ENCODE data around the gene SRSF8. TPM values are rescaled to one million over a fixed set of nuclear protein-coding genes. Genes with fewer than 3 reads are reported as not detected.

SRSF8 gene
- total RNA-seq, 1 donor from 2014 or later = 17.5 TPM

DNA sequence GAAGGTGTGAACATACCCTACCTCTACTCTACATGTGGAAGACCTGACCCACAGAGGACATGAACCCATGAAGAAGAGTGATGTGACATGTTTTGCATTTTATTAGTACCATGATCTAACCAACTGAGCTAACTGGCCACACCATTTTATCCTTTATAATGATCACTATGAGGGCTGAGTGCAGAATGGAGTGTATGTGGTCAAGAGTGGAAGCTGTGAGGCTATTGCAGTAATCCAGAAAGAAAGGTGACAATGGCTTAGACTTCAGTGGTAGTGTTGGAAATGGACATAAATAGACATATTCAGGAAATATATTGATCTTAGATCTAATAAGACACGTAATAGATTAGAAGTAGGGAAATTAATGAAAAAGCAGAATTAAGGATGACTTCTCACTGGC is 3.8 kb downstream of the SRSF8 start:
- DNase-seq = no peak

DNA sequence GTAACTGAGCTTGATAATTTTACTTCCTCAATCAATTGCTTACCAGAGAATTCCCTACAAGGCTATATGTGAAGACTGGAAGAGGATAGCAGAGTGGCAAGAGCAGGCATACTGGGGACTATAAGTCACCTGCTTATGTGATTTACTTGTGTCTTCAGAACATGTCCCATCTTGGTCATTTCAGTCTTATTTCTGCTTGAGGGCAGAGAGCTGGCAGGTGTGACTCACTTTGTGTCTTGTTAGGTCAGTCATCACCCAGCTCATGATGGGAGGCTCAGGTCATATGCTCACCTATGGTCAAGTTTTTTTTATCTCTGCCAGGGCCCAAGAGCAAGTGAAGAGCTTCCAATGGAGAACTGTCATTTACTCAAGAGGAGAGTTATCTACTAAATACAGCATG is 6.2 kb downstream of the SRSF8 start:
- no peak for DNase-seq

DNA sequence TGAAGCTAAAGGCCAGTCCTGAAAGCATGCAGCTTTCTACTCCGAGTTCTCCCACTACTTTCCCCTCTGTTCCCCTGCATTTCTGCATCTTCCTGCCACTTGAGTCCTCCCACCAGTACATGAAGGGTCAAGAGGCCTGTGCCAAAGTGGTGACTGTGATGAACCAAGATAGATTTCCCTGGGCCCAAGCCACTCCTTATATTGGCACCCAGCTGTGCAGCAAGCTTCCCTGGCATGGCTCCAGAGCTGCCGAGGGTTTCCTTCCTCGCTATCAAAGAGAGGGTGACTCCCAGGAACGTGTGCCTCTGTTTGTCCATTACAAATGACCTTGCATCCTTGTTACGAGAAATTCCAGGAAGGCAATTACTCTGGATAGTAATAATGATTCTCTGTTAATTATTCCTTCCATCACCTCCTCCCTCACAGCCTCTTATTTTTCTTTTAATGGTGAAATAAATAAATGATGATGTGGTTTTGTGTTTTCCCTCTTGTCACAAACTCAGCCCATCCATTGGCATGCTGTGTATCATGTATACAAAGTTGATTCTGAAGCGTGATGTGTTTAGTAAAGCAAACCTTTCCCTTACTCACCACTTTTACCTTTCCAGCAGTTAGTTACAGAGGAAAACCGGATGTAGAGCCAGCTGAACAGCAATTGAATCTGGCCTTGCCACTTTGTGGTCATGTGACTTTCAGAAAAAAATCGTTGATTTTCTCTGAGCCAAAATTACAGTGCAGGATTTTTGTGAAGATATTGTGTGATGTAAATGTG is 8.3 kb downstream of the SRSF8 start:
- no peak for DNase-seq

DNA sequence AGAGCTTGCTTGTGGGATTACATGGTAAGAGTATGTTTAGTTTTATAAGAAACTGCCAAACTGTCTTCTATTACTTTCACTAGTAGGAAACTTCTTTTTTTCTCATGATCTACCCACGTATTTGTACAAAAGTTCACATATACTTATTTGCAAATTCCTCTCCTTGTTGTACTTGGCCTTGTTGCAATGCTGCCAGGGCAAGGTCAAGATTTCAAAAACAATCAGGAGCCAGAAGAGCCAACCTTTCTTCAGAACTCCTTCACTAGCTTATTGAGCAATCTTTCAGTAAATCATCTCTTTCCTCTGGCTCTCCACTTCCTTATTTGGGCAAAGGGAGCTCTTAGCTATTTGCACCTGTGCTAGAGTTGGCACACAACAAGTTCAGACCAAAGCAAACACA is 9.7 kb downstream of the SRSF8 start:
- DNase-seq = no peak

DNA sequence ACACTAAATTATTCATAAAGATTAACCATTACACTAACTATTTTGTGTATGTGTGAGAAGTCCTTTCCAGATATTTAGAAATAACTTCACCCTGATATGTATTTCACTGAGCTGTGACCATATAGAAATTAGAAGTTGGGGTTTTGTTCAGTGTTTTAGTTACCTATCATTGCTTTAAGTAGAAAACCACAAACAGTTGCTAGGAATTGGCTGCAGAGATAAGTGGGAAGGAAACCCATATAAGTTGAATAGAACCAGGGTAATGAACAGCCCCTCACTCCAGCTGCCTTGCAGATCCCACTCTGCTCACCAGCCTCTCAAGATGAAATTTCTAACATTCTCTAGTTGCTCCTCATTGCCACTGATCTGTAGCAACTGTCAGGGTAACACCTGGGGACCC is 10.3 kb downstream of the SRSF8 start:
- no peak for DNase-seq

DNA sequence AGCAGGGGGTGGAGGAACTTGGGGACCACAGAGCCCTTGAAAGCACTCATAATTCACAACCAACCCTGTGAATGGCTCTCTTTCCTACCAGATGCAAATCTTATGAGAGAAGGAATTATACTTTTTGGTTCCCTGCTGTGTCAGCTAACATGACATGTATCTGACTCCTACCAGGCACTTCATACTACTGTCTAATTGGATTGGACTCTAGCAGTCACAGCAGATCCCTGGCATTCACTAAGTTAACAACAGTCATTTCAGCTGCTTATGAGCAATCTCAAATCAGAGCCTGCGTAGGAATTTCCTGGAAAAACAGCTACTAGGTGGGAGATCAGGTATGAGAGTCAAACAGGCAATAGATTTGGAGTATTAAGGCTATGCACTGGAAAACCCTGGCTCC is 11.8 kb downstream of the SRSF8 start:
- no peak for DNase-seq

DNA sequence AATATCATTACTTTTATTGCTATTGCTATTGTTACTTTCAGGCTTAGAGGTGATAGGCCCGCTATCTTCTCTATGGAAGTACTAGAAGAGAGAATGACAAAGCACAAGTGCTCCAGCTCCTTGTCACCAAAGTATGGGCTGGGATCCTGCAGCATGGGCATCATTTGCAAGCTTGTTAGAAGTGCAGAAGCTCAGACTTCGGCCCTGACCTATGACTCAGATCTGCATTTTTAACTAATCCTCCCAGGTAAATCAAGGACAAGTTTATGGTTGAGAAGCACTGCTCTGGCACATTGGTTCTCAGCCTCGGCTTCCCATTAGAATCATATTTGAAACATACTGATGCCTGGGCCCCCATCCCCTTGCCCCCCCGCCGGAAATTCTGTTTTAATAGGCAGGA is 14.3 kb downstream of the SRSF8 start:
- no peak for DNase-seq

DNA sequence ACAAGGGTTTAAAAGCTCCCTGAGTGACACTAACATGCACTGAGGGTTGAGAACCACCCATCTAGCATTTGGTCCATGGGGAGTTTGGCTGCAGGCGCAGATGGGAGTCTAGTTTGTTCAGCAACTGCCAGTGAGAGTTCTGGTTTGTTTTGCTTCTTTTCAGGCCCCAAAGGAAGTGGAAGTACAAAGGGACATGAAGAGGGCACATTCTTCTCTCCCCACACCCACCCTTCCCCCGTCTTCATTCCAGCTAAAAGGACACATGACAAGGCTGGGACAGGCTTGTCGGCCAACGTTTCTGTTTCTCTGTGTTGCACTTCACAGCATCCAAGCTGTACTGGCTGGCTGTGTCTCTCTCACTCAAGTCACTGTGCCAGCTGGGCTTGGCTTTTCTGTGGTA is 14.7 kb downstream of the SRSF8 start:
- DNase-seq = no peak

DNA sequence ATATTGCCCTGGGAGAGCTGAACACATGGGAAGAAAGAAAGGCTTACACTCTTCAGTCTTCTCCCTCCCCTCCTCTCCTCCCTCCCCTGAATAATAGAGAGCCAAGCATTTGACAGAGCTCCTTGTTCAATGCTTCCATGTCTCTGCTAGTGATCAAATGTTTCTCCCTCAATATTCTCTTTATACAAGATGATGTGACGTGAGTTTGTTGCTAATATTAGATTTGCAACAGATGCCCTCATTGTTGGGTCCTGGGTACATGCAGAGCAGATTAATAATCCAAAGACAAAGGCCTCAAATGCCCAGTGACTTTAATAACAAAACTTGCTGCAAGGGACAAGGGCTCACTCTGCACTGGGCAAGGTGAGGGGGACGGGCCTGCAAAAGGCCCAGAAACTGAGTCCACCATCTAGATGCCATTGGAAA is 15.9 kb downstream of the SRSF8 start:
- peak; percentile 7 for DNase-seq

DNA sequence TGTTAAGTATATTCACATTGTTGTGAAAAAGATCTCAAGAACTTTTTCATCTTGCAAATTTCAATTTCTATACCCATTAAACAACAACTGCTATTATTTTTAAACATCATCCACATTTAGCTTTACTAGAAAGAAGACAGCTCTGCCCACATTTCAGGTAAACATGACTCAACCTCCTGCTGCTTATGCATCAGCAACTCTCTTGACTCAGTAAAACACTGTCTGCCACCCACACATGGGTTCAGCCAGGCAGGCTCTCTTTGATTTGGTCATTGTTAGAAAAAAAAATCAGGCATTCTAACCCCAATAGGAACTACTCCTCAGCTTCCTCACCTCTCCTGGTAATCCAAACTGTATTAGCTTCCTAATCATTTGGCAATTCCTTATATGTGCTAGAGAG is 17.8 kb downstream of the SRSF8 start:
- DNase-seq = no peak

DNA sequence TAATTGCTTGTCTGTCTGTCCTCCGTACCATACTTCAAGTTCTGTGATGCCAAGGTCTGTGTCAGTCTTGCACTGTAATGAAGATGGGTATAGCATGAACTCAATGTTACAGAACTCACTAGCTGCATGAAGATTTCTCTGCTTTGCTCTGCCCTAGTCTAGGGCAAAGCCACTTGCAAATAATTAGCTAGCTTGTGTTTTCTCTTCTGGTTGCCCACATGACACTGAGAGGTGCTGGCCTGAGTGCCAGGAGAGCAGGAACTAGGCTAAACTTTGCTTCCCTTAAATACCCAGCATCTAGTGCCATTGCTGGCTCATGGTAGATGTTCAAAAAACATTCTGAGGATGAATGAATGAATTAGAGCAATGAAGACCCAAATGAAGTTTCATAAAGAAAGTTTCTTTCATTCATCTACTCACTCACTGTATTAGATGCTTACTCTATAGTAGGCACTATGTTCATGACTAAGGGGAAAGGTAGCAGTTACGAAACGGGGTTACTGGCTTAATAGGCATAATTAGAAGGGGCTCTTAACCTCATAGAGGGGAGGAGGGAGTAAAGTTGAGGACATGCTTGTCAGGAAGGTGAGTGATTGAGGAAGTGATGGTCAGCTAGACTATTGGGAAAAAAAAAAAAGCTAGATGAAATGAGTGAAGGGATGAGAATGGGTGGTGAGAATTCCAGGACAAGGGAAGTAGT is 18.5 kb downstream of the SRSF8 start:
- no peak for DNase-seq

DNA sequence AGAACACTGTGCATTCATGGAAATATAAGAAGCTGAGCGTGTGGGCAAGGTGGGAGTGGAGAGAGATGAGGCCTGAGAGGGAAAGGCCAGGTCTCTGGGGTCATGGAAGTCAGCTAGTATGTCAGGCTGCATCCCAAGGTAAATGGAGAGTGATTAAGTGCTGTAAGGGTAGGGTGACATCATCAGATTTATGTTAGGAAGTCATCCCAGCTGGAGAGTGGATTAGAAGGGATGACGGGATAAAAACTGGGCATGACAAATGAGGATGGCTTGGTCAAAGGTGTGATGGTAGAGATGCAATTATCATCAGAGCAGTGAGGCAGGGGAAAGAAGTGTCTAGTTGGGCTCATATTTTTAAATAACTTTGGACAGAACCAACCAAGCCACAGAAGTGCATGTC is 19.4 kb downstream of the SRSF8 start:
- no peak for DNase-seq

DNA sequence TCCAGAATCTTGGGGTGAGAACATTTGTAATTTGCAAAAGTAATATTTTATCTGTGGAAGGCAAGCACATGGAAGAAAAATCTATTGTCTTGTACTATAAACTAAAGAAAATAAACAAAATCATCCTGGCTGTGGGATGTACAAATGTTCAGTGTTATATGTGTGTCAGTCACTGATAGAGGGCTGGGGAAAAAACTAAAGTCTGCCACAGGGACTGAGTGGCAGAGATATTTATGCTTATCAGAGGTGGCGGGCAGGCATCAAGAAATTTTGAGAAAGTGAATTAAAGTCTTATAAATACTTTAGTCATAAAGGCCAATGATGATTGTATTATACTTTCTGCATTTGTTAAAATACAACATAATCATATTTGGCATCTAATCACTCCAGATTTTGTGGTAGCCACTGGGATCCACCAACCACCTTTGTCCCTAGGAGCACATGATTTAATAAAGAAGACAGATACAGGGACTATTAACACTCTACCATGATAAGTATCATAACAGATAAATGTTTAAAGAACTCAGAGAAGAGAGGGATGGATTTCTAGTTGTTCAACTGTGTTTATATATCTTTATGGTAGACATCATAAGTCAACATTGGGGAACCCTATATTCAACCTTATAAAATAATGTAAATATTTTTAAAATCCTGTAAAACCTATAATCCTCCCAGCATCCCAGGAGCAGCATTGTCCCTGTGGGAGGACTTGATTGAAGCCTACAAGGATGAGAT is 20.3 kb downstream of the SRSF8 start:
- DNase-seq = no peak

DNA sequence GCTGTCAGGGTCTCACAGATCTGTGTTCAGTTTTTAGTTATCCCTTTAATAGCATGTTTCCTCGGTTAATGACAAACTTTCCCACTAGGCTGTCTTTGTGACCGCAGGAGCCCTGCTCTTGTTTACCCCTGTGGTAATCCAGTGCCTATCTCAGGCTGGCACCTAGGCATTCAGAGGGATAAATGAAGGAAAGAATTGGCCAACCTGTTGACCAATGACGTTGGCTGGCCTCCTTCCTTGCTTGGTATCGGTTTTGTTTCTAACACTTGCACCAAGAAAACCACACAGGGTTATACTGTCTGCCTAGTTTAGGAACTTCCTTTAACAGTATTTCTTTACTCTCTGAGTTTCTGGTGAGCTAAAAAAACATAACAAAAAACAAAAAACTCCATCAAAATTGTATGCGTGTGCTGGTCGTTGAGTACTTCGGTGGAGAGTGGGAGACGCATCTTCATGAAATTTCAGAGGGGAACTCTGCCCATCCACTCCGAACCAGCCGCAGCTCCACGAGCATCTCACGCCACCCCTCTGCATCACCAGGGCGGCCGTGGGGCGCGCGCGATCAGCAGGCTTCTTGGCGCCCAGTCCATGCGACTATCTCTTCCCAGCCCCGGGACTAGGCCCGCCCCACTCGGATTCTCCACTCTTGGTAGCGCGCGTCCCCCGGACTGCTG is 22.4 kb downstream of the SRSF8 start:
- peak; percentile 73 for DNase-seq

DNA sequence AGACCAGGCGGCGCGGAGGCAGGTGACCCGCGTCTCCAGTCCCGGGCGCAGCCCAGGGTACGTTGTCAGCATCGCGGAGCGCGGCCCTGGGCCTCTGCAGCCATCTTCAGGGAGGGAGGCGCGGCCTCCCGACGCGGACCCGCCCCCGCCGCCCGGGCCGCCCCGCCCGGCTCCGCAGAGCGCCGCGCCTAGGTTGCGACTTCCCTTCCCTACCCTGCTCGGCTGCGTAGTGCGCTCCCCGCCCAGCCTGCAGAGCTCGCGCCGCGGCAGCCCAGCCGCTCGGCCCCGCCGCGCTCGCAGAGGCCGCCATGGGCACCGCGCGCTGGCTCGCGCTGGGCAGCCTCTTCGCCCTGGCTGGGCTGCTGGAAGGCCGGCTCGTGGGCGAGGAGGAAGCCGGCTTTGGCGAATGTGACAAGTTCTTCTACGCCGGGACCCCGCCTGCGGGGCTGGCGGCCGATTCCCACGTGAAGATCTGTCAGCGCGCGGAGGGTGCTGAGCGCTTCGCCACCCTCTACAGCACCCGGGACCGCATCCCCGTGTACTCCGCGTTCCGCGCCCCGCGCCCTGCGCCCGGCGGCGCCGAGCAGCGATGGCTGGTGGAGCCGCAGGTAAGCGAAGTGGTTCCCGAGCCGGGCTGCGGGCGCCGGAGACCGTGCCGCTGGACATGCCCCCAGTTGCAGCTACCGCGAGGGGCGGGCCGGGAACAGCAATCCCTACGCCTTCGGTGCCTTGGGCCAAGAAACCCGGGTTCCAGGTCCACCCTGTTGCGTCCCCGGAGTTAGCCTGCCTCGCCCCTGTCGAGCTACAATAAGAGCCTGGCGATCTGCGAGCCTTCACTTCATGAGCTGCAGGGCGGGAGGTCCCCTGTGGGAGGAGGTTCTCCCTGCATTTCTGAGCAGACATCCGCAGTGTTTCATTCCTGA is 23.2 kb downstream of the SRSF8 start, which contains the start of gene ENDOD1:
TSS of gene ENDOD1 (plus strand) at position 227 of the 923 bp plus-strand sequence. CDS start at position 309, 82 bp downstream.
- DNase-seq = peak; percentile 81

DNA sequence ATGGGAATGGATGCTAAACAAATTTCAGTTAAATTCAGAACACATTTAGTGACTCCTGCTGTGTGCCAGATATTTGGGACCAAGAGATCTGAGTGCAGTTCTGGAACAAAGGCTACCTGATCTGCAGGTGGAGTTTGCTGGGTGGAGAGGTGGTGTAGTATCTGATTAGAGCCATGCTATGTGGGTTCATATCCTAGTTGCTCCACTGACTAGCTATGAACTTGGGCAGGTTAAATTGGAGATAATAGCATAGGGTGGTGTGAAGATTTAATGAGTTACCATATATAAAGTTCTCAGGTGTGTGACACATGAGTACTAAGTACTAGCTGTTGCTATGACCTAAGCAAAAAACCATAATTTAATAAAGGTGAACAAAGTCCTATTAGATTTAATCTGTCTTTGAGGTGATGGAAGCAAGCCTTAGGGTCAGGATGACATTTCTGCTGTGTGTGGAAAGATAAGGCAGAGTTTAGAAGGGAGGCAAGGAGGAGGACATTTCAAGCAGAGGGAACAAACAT is 25.0 kb downstream of the SRSF8 start:
- no peak for DNase-seq

DNA sequence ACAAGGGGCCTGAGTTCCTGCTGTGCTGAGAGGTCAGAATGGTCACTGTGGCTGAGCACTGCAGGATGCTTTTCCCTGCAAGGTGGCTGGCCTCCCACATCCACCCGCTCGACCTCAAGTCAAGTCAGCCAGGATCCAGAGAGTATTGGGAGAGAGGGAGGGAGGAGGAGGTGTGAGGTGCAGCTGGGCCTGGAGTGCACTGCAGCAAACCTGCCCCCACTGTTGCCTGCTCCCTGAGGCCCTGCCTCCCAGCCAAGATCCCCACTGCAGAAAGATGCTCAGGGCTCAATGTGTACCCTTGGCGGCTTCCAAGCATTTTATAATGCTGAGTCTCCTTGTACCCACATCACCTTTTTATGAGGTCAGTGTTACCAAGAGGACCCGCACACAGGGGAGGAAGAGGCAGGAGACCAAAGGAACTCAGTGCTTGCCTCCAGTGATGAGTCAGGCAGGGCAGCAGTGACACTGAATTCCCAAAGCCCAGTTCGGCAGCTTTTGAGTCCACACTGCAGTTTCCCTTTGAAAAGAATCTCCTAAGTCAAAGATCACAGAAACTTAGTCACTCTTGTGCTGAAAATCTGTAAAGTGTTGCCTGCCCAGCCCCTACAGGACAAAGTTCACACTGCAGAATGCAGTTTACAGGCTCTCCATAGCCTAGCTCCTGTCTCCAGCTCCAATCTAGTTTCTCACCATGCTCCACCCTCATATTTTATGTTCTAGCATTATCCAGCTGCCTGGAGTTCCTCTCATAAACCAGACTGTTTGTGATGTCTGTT is 26.0 kb downstream of the SRSF8 start:
- DNase-seq = no peak

DNA sequence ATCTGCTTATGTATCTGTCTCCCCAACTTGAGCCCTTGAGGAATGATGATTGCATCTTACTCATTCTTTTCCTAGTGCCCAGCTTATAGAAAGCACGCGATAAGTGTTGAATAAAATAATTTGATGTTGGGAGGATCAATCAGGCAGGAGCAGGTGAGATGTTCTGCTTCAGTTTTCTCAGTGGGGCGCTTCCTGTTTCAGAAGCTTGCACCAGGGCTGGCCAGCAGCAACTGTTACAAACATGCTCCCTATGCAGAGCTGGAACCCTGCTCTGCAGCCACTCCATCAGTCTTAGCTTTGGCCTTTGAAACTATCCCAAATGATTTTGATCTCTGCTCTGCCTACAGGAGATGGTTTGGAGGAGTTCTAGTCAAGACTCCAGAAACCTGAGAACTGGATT is 26.8 kb downstream of the SRSF8 start:
- no peak for DNase-seq

DNA sequence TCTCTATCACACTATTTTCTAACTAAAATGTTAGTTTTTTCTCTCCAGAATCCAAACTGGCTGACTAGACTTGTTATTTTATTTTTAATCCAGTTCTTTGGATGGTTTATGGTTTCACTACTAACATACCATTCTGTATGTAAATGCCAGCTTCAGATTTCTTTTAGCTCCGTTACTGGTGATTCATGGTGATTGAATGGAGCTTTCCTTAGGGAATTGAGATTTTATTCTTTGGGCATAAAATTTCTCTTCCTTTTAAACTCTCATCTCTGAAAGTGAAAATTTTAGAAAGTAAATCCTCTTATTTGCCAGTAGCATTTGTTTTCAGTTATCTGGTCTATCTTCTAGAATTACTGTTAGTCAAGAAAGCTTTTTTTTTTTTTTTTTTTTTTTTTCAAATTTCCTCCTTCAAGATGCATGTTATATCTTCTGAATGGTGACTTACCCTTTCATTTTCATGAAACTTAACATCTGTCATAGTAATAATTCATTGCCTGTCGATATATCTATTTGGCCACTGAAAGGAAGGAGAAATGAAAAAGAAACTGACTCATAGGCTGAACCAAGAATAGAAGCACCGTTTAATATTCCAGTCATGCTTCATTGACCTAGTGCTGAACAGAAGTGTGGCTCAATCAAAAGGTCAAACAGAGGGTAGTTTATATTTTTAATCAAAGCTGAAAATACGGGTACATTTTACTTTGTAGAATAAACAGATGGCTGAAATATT is 29.3 kb downstream of the SRSF8 start:
- DNase-seq = no peak

DNA sequence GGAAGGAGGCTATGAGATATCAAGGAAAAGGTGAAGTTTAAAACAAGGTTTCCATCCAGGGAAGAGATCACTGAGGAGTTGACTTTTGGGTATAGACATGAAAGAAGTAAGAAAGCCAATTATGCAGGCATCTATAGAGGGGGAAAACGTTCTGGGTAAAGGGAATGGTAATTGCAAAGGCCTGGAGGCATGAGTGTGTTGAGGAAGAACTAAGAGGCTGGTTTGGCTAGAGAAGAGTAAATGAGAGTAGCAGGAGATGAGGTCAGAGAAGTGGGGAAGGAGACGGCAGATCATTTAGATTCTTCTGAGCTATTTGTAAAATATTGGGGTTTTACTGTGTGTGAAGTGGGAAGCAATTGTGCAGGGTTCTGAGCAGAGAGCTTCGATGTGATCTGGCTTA is 30.5 kb downstream of the SRSF8 start:
- DNase-seq = no peak
